ENCODE results near the gene COL5A1.

The COL5A1 gene

DNA sequence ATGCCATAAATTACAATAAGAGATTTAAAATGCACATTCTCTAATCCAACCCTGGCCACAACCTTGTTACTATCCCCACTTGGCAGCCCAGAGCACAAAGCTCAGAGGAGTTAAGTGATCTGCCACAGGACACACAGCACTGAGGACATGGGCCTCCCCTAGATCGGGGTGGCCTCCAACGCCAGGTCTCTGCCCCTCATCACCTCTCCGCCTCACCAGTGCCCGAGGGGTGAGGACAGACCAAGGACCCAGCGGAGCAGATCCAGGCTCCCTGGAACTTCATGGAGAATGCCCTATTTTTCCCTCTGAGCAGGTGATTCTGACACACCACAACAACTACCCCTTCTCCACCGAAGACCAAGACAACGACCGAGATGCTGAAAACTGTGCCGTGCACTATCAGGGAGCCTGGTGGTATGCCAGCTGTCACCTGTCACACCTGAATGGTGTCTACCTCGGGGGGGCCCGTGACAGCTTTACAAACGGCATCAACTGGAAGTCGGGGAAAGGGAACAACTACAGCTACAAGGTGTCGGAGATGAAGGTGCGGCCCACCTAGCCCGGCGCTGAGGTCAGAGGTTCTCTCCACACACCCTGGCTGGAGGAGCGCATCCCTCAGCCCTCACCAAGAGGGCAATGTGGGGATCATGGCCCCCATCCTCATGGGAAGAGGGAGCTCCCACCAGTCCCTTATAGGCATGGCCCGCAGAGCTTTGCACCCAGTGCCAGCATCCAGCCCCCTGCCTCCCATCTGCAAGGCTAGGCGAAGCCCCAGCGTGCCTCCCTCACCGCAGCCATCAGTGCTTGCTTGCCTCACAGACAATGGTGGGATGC lies 226.5 kb downstream of the COL5A1 start:
- DNase-seq = no peak

DNA sequence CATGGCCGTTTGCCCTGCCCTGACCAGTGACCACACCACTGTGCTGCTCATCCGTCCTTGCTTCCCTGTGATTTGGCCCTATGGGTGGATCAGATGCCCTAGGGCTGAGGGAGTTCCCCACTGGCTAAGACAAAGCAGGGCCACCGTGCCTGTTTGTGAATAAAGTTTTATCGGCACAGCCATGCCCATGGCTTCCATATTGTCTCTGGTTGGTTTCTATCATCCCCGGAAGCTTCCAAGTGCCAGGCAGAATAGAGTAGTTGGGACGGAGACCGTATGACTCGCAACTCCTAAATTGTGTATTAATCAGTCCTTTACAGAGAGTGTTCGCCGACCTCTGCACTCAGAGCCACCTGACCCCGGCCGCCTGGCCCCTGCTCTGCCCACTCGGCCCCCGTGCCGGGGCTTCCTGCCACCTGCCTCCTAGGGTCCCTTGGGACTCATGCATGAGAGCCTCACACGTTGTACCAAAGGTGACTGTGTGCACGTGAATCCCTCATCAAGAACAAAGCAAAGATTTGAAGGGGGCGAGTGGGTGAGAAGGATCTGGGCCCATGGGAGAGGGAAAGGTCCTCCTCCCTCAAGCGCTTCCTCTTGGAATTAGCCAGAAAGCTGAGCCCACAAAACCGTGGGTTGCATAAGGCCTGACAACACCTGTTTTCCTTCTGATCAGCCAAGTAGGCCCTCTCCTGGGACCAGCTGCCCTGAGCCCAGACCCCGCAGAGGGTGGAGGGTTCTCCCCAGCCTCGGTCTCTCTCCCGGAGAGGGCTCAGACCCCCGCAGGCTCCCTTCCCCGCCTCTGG lies 227.3 kb downstream of the COL5A1 start:
- no peak for DNase-seq

DNA sequence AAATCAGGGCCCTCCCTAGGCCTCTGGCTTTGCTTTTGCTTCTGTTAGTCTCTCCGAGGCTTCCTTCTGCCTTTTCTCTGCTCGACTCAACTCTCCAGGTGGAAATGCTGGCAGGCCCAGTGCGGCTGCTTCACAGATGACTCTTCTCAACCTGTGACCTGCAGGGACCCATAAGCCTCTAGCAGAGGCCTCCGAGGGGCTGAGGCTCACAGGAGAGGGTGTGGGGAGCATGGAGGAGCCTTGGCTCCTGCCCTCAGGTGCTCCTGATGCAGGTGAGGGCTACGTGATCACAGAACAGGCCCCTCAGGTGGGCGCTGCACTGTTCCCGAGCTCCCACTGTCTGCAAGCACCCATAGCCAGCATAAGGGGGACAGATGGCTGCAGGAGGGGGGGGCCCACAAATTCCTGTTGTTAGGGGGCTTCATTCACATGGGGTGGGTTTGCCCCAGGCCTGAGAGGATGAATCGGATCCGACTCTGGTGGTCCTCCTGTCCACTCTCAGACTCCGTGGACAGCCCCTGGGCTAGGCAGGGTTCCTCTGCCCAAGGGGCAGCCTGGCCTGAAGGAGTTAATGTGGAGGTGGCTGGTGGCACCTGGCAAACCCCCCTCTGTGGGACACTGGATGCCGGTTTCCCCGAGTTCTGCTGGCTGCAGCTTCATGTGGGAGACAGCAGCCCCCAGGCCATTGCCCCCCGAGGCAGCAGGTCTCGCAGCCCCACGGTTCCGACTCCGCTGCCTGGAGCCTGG lies 228.1 kb downstream of the COL5A1 start:
- DNase-seq = no peak

DNA sequence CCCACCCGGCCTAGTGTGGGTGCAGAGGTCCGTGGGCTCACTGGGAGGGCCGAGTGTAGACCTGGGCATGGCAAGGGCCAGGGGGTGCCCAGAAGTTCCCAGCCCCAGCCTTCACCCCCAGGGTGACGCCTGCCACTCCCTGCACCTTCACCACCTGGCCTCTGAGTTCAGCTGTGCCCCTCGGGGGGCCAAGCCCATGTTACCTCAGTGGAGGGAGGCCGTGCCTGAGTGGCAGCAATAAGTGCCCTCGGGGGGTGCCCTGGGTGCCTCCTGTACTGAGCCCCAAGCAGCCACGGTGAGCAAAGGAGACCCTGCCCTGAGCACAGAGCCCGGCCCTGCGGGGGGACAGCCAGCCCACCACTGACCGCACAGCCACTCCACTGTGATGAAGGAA lies 228.7 kb downstream of the COL5A1 start:
- no peak for DNase-seq

DNA sequence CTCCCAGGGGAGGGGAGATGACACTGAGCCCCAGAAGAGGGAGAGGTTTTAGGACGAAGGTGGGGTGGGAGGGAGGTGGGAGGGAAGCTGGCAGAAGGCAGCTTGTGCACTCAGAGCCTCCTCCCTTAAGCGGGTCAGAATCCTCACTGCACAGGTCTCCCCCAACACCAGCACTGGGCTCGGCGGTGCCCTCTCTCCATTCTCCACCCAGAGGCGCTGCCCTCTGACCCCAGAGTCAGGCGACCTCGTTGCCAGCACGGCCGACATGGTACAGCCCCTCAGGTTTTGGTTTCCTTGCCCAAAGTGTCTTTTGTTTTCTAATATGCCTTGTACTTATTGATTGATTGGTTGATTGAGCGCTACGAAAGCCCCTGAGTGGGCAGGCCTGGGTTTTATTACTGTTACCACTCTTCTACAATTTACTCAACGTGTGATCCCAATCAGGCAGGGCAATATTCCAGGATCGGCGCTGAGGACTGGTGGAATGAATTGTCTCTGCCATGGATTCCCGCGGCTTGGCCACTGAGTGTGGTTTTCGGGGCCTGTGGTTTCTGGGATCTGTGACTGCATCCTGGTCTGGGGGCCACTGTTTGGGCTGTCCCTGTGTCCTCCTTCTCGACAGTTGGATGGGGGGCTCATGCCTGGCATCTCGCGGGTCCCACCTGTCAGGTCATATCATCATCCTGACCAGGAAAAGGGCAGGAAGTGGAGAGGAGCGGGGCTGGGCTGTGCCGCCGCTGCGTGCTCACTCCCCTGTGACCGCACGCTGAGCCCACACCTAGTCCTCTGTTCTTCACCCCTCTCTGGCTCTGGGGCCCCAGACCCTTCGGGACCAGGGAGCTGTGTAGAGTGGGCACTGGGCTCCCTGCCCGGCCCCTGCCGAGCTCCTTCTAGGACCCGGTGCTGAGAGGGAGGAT lies 229.4 kb downstream of the COL5A1 start:
- DNase-seq = no peak

DNA sequence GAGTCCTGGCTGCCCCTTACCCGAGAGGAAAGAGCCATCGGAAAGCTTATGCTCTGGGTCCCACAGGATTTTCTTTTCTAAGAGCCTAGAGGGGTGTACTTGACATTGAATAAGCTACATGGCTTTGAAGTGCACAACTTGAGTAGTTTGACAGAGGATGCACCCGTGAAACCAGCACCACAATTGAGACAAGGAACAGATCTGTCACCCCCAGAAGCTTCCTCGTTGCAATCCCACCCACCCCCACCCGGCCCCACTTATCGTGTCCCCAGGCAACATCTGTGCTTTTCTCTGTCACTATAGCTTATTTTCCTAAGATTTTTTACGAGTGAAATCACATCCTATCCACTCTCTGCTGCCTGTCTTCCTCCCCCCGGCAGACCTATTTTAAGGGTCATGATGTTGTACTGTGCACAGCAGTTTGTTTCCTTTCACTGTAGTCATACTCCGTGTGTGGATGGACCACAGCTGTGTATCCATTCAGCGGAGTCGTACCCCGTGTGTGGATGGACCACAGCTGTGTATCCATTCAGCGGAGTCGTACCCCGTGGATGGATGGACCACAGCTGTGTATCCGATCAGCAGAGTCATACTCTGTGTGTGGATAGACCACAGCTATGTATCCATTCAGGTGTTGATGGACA lies 230.2 kb downstream of the COL5A1 start:
- no peak for DNase-seq

DNA sequence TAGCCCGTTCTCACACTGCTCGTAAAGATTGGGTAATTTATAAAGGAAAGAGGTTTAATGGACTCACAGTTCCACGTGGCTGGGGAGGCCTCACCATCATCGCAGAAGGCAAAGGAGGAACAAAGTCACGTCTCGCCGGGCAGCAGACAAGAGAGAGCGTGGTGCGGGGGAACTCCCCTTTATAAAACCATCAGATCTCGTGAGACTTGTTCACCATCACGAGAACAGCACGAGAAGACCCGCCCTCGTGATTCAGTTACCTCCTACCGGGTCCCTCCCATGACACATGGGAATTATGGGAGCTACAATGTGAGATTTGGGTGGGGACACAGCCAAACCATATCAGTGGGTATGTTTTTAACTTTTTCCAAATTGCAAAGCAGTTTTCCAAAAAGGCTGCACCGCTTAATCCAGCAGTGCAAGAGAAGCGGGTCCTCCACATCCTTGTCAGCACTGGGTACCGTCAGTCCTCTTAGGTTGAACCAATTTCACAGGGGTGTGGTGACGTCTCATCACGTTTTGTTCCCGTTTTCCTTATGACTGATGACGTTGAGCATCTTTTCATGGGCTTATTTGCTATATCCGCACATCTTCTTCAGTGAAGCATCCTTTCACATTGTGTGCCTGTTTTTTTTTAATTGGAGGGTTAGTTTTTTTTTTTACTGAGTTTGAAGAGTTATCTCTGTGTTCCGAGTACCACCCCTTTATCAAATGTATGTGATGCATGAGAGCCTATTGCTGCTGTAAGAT lies 231.1 kb downstream of the COL5A1 start:
- no peak for DNase-seq

DNA sequence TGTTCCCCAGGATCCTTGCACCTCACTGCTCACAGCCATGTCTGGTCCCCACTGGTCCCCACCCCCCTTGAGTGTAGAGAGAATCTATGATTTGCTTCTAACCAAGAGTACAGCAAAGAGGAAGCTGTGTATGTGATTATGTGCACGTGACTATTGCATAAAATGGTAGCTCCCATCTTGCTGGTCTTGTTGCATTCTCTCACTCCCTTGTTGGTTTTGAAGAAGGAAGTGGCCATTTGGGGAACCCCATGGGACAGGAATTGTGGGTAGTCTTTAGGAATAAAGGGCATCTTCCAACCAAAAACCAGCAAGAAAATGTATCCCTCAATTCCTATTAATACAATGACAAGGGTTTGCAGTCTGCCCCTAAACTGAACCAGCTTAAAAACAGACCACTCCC lies 233.8 kb downstream of the COL5A1 start:
- no peak for DNase-seq

DNA sequence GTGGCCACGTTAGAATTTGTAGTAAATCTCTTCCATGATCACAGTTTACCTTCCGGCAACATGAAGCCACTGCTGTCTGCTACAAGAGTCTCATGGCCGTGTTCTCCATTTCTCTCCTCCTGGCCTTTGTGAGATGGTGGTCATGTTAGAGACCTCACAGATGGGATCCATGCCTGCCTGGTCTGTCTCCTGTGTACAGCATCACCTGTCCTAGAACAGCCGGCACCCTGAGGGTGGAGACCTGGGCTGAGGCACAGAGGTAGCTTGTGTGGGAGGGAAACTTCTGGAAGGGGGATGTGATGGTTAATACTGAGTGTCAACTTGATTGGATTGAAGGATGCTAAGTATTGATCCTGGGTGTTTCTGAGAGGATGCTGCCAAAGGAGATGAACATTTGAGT lies 235.9 kb downstream of the COL5A1 start:
- no peak for DNase-seq

DNA sequence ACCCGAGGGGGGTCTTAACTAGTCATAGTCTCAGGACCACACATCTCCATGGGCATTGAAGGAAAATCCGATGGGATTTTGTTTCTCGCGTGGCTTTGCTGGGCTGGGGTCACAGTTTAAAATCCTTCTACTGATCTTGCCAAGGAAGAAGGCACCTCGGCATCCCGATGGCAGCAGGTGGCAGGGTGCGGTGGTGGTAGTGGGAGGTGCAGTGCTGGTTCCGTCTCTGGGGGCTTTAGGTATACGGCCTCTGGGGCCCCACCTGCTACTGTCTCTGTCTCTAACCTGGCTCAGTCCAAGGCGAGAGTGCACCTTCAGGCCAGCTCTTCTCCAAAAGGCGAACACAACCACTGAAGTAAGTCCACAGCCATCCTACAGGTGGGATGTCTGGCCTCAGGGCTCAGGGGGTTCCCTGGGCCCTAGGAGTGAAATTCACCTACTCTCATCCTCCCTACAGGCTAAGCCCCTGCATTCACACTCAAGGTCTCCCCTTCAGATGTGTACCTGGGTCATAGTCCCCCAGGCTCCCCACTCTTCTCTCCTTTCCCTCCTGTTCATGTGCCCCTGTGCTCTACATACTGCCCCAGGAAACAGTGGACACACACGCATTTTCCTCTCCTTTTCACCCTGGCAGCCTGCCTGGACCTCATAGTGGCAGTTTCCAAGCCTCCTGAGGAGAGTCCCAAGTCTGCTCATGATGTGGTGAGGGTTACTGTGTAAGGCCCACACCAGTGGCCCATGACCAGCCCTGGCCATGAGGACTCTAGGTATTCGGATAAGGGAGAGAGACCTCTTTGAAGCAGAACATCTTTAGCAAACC lies 238.3 kb downstream of the COL5A1 start:
- no peak for DNase-seq

DNA sequence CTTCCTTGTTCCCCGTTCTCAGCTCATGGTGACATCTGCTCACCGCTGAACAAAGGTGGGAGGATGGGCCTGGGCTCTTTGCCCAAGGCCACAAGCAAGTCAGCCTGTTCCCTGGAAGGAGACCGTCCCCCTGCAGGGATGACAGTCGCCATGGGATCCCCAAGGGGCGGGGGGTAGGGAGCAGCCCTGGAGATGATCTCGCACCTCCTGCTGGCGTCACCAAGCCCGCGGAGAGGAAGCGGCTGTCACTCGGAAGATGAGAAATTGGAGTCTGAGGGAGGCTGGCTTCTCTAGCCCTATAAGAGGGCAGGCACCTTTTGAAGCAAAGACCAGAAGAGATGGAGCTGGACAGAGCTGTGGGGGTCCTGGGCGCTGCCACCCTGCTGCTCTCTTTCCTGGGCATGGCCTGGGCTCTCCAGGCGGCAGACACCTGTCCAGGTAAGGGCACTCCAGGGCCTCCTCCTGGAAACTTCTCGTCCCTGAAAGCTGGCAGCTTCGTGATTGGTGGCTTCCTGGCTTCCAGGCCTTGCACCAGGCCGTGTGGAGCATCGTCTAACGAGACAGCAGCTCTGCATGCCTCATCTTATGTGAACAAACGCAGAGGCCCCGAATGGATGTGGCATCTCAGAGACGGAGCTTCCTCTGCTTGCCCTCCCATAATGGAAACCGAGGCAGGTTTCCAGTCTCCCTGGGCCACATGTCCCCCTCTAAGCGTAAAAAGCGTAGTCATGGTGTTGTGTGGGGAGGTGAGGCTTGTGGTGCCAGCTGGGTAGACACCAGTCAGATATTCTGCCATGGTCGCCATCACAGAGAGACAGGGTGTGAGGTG lies 239.1 kb downstream of the COL5A1 start, which contains the start of gene FCN2:
Gene FCN2, plus strand, starts transcription at position 327 of the 829 bp plus-strand sequence. Its CDS starts 12 bp downstream, at position 339.
- no peak for DNase-seq

DNA sequence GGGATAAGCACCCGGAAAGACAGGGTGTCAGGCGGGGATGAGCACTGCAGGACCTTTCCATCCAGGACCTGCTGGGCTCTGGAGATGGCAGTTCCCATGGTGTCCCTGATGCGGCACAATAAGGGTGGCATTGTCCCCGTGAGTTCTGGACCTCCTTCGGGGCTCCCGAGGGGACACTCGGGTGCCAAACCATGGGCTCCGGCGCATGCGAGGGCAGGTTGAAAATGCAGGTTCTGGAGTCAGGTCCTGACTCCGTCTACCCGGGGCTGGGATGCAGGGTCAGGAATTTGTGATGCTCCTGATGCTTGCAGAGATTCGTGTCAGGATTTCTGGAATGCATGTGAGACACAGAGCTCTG lies 239.7 kb downstream of the COL5A1 start:
- DNase-seq = no peak

DNA sequence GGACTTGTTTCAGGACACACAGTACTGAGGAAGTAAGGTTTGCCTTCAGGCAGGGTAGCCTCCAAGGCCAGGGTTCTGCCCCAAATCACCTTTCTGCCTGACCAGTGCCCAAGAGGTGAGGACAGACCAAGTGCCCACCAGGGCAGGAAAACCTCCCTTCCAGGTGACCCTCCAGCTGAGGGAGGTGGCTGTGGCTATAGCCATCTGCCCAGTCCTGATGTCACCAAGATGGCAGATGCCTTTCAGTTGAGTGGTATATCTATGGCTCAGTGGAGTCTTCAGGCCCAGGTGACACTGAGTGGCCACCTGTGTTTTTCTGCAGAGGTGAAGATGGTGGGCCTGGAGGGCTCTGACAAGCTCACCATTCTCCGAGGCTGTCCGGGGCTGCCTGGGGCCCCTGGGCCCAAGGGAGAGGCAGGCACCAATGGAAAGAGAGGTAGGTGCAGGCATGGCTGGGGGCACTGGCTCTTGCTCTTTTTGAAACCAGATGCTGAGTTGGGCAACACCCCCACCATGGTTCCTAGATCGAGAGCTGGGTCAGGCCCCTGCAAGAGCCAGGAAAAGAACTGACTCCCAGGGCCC lies 240.7 kb downstream of the COL5A1 start:
- no peak for DNase-seq

DNA sequence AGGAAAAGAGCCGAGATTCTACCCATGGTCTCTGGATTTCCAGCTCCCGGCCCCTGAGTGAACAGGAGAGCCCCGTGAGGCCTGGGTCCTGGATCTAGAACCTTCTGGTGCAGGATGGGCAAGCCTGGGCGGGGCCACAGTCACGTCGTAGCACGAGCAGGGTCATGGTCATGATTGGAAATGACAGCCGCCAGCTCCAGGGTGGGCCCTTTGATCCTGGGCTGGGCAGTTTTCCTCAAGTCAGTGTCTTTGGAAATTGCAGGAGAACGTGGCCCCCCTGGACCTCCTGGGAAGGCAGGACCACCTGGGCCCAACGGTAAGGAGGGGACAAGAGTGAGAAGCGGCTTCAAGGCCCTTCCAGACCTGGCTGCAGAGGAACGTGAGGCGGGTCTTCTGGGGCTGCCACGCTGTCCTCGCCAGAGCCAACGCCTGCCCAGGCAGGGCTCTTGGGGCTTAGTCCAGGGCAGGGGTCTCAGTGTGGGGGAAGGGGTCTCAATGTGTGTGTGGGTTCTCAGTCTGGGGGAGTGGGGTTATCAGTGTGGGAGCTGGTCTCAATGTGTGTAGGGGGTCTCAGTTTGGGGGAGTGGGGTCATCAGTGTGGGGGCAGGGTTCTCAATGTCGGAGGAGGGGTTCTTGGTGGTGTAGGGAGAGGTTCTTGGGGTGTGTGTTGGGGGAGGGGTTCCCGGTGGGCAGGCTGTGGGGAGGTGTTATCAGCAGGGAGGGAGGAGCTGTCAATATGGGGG lies 241.6 kb downstream of the COL5A1 start:
- DNase-seq = no peak

DNA sequence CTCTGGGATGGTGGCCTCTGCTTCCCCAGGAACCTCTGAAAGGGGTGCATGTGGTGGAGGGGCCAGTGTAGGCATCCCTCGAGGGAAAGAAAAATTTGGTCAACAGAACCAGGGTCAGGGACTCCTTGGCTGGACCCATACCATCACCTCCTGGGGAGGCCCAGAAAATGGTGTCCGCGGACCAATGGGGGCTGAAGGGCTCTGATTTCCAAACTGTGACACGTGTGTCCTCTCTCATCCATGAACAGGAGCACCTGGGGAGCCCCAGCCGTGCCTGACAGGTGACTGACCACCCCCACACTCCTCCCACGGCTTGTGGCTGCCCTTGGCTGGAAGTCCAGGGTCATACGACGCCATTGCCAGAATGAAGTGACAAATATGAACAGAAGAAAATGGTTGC lies 242.9 kb downstream of the COL5A1 start:
- DNase-seq = no peak

DNA sequence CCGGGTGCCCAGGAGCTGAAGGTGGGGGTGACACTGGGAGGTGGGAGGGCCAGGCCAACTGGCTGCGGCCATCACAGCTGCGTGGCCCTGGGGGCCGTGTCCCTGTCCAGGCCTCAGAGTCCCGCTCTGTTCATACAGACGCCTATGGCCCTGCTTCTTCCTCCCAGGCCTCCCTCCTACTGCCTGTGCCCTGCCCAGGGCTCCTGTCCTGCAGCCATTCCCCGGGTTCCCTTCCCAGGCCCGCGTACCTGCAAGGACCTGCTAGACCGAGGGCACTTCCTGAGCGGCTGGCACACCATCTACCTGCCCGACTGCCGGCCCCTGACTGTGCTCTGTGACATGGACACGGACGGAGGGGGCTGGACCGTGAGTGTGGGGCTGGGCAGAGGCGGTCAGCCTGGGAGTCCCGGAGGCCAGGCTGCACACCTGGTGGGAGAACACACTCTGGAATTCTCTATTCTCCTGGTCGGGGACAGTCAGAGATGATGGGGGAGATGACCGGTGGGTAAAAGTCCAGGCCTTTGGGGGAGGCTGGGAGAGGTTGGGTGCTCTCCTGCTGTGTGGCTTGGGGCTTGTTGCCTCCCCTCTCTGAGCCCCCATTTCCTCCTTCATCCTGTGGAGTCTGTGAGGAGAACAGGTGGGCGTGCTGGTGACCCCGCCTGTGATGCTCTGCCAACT lies 243.5 kb downstream of the COL5A1 start:
- no peak for DNase-seq

DNA sequence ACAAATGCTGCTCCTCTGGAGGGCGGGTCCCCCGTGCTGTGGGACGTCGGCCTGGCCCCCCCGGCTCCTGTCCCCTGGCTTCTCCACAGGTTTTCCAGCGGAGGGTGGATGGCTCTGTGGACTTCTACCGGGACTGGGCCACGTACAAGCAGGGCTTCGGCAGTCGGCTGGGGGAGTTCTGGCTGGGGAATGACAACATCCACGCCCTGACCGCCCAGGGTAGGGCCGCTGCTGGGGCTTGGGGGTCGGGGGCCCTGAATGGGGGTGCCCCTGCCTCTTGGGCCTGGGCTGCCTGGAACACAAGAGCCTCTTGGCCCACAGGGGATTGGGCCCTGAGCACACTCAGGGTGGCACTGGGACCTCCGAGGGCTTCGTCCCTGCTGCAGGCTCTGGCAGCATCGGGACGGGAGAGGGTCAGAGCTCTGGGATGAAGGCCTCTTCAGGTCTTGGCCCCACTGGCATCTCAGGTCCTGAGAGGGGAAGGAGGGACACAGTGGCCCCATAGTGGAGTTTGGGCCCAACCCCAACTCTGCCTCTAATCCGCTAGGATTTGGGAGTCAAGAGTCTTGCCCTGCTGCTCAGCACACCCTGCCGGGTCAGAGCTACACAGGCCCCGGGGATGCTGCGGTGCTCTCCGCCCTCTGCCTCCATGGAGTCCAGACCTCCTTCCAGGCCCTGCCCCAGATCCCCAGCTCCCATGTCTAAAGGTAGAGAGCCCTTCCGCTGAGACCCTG lies 244.2 kb downstream of the COL5A1 start:
- DNase-seq = no peak
